MM.1S (cell line): ENCODE results near the gene APLNR.

Experiments
- CTCF ChIP-seq: fragments of 300-600 bp; sonication (generic); IDR thresholded peaks from 2 replicates; pipeline ENCODE4 v1.5.1; 2016; ENCODE audit warnings: antibody characterized with exemption, low read length, mixed read lengths
- EZH2 ChIP-seq: fragments of 300-600 bp; sonication (generic); optimal IDR thresholded peaks from 2 replicates; pipeline ENCODE3; 2017; ENCODE audit warnings: low read depth, mild to moderate bottlenecking, antibody characterized with exemption, low read length, mixed read lengths

GRCh38 chr11:57263351-57263750 lies 26.3 kb upstream of the APLNR start:
- TF ChIP-seq CTCF = no peak
- no peak for TF ChIP-seq EZH2
